GM19438 (cell line): Measurements from ENCODE around the gene NIBAN1.
"Not testable (repeated sequence)": the region's sequence is repeated elsewhere in the genome, so short reads cannot be mapped to it uniquely, and the experiment has no call there.

ENCODE experiments used
- ATAC-seq: cut with Tn5 transposase; IDR thresholded peaks from one replicate; pipeline ENCODE4 v1.9.1; 2021; ENCODE audit warnings: low read depth; ENCODE audit not compliant: unreplicated experiment

Gene NIBAN1

GRCh38 chr1:184973272-184974055 is 844 bp downstream of the NIBAN1 start:
- peak; percentile 53 for ATAC-seq

- ATAC-seq, result no peak
Observed at GRCh38 chr1:184972315-184973055, 1.8 kb downstream of the NIBAN1 start.

- ATAC-seq, result no peak
Observed at GRCh38 chr1:184971522-184972265, 2.6 kb downstream of the NIBAN1 start.

- no peak for ATAC-seq
Observed at GRCh38 chr1:184970691-184971161, 3.6 kb downstream of the NIBAN1 start.

- no peak for ATAC-seq
Observed at GRCh38 chr1:184966989-184967388, 7.3 kb downstream of the NIBAN1 start.

- ATAC-seq, result no peak
Observed at GRCh38 chr1:184965944-184966860, 8.1 kb downstream of the NIBAN1 start.

- ATAC-seq, result no peak
Observed at GRCh38 chr1:184965439-184965838, 8.9 kb downstream of the NIBAN1 start.

GRCh38 chr1:184959626-184960025 is 14.7 kb downstream of the NIBAN1 start:
- ATAC-seq, result no peak

- ATAC-seq, result no peak
Observed at GRCh38 chr1:184958554-184959353, 15.6 kb downstream of the NIBAN1 start.

GRCh38 chr1:184957901-184958300 is 16.4 kb downstream of the NIBAN1 start:
- ATAC-seq, result not testable (repeated sequence)

GRCh38 chr1:184956999-184957700 is 17.2 kb downstream of the NIBAN1 start:
- no peak for ATAC-seq

GRCh38 chr1:184954232-184954995 is 19.9 kb downstream of the NIBAN1 start:
- ATAC-seq, result no peak

GRCh38 chr1:184953600-184954219 is 20.6 kb downstream of the NIBAN1 start:
- no peak for ATAC-seq

GRCh38 chr1:184952428-184952827 is 21.9 kb downstream of the NIBAN1 start:
- ATAC-seq, result no peak

GRCh38 chr1:184951788-184952187 is 22.5 kb downstream of the NIBAN1 start:
- ATAC-seq, result no peak

GRCh38 chr1:184950906-184951305 is 23.4 kb downstream of the NIBAN1 start:
- no peak for ATAC-seq

GRCh38 chr1:184950227-184950626 is 24.1 kb downstream of the NIBAN1 start:
- no peak for ATAC-seq
